MCF 10A (cell line): Measurements from ENCODE around the gene GOLT1A. TPM values are rescaled to one million over a fixed set of nuclear protein-coding genes. Genes with fewer than 3 reads are reported as not detected.

Experiments
- BruUV-seq: library from RNA; stranded (reverse); fragments of 400-500 nt; replicated peaks from 2 replicates; lab custom pipeline; 2021; lab: Mats Ljungman, UMichigan
- CTCF ChIA-PET: fragments of 300-600 bp; sonication (Branson Sonifier 250); formaldehyde crosslinking; extraction: SDS; loops from one replicate; lab custom pipeline; 2021; ENCODE audit warnings: antibody characterized with exemption, inconsistent platforms; lab: Yijun Ruan, JAX
- POLR2A ChIA-PET: fragments of 300-600, 350-650 bp; sonication (Branson Sonifier 250); formaldehyde crosslinking; extraction: SDS; loops from one replicate; lab custom pipeline; 2020; ENCODE audit warnings: antibody characterized with exemption, inconsistent platforms; lab: Yijun Ruan, JAX
- DNase-seq: peaks from one replicate; pipeline ENCODE4 v3.0.0-alpha.2; 2018; ENCODE audit not compliant: unreplicated experiment
- H3K27ac Mint-ChIP-seq: one replicate; pipeline ENCODE4 v1.8.0; 2022; ENCODE audit warnings: mild to moderate bottlenecking, low read depth, mixed read lengths; ENCODE audit not compliant: unreplicated experiment
- H3K27me3 Mint-ChIP-seq: one replicate; pipeline ENCODE4 v1.8.0; 2022; ENCODE audit warnings: mixed read lengths; ENCODE audit not compliant: insufficient read depth, unreplicated experiment
- H3K36me3 Mint-ChIP-seq: one replicate; pipeline ENCODE4 v1.8.0; 2022; ENCODE audit warnings: mild to moderate bottlenecking, moderate library complexity, mixed read lengths; ENCODE audit not compliant: insufficient read depth, unreplicated experiment
- H3K4me1 Mint-ChIP-seq: one replicate; pipeline ENCODE4 v1.8.0; 2022; ENCODE audit warnings: mixed read lengths; ENCODE audit not compliant: insufficient read depth, unreplicated experiment
- H3K4me3 Mint-ChIP-seq: one replicate; pipeline ENCODE4 v1.8.0; 2022; ENCODE audit warnings: mild to moderate bottlenecking, moderate library complexity, mixed read lengths; ENCODE audit not compliant: unreplicated experiment
- H3K9me3 Mint-ChIP-seq: one replicate; pipeline ENCODE4 v1.8.0; 2022; ENCODE audit warnings: mixed read lengths; ENCODE audit not compliant: unreplicated experiment
- intact Hi-C: fragments of 100-400 bp; cut with micrococcal nuclease; formaldehyde crosslinking; loops from 2 replicates; pipeline ENCODE4 v1.14.1; 2022
- total RNA-seq: library from RNA; stranded (reverse); gene quantifications from 2 replicates; pipeline ENCODE4 v1.2.3, GENCODE V29; 2022
- TF ChIP-seq, protein P1 (sequence below): fragments of 200-600 bp; IDR thresholded peaks from one replicate; pipeline ENCODE4 v1.8.0; 2022; ENCODE audit warnings: antibody characterized with exemption, mild to moderate bottlenecking; ENCODE audit not compliant: unreplicated experiment

The GOLT1A gene
- total RNA-seq, 1 experiment from 2014 or later = 11.5 TPM

DNA sequence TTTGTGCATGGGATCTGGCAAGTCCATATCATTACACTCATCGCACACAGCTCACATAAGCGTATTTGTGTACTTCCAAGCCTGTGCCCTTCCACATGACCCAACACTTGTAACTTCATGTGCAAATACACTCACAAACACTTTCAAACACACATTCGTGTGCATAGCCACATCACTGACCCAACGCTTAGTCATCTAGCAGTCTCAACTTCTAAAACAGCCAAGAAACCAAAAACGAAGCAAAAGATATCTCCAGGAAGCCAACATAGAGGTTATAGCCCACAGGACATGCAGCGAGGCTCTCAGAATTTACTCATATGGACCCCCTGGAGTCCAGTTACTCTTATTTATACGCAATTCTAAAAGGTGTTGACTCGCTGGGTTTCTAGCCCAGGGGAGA, 10.9 kb upstream of the GOLT1A start:
- H3K4me1 Mint-ChIP-seq = peaks cover 18% of the 10 kb centered on the region
- no peak for DNase-seq
- BruUV-seq = no TSS peak
- H3K9me3 Mint-ChIP-seq = no peaks in the 10 kb centered on the region
- POLR2A ChIA-PET = no interaction called here
- intact Hi-C loops = no loop called here
- H3K27ac Mint-ChIP-seq = no peak overlapping the region
- H3K27me3 Mint-ChIP-seq = no peaks in the 10 kb centered on the region
- TF ChIP-seq, protein P1, sequence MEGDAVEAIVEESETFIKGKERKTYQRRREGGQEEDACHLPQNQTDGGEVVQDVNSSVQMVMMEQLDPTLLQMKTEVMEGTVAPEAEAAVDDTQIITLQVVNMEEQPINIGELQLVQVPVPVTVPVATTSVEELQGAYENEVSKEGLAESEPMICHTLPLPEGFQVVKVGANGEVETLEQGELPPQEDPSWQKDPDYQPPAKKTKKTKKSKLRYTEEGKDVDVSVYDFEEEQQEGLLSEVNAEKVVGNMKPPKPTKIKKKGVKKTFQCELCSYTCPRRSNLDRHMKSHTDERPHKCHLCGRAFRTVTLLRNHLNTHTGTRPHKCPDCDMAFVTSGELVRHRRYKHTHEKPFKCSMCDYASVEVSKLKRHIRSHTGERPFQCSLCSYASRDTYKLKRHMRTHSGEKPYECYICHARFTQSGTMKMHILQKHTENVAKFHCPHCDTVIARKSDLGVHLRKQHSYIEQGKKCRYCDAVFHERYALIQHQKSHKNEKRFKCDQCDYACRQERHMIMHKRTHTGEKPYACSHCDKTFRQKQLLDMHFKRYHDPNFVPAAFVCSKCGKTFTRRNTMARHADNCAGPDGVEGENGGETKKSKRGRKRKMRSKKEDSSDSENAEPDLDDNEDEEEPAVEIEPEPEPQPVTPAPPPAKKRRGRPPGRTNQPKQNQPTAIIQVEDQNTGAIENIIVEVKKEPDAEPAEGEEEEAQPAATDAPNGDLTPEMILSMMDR = no peak
- H3K4me3 Mint-ChIP-seq = no peak overlapping the region
- peaks cover 58% of the 10 kb centered on the region for H3K36me3 Mint-ChIP-seq
- CTCF ChIA-PET = interaction anchor here (1.1 kb wide), 1 partner anchor 14 kb away, joined by 3 read pairs; no protein-coding TSS in a partner anchor

DNA sequence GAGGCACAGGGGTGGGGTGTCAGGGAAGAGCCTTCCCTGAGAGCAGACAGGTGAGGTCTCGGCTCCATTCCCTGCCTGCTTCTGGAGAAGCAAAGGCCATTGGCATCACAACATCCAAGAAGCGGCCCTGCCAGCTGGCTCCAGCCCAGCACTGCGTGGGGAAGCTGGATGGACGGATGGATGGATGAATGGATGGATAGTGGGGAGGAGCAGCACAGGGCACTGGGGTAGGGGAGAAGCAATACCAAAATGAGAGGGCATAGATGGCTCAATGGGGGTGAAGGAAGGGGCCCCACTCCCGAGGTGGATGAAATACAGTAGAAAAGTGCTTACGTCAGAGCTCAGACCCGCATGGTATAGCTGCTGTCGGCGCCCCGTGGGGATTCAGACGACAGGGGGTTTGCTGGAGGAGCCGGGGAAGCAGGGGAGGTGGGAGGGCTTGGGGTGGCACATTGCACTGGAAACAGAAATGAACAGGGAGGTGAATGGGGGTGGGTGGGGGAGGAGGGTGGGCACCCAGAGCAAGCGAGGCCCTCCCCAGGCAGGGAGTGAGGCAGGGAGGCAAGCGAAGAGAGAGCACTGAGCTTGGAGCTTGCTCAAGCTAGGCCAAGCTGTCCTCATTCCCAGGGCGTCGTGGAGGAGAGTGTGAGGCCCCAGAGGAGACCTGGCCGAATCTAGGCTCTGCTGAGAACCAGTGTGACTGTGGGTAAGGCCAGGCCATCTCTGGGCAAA, 9.5 kb upstream of the GOLT1A start:
- ChIA-PET CTCF (interaction anchor here (0.7 to 2.0 kb wide), 7 partner anchors 9 to 210 kb away, joined by 3 to 8 read pairs (median 4); partner anchors contain the start of gene GOLT1A), POLR2A (no interaction called here)
- TF ChIP-seq, protein P1 = no peak
- no peaks in the 10 kb centered on the region for H3K27me3 Mint-ChIP-seq
- peaks cover 18% of the 10 kb centered on the region for H3K4me1 Mint-ChIP-seq
- H3K4me3 Mint-ChIP-seq = no peak overlapping the region
- intact Hi-C loops = no loop called here
- DNase-seq = no peak
- H3K36me3 Mint-ChIP-seq = peaks cover 45% of the 10 kb centered on the region
- no peaks in the 10 kb centered on the region for H3K9me3 Mint-ChIP-seq
- no TSS peak for BruUV-seq
- H3K27ac Mint-ChIP-seq = no peak overlapping the region

DNA sequence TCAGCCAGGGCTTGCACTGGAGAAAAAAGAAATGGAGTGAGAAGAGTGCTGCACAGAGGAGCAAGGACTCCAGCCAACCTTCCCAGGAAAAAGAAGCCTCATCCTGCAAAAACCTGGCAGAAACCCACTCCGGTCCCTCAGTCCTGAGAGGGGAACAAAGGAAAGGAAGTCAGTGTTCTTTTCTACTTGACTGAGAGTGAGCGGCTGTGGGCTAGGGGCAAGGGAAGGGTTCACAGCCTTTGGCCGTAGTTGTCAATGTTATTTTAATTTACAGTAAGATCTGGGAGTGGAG, 8.9 kb upstream of the GOLT1A start:
- ChIA-PET POLR2A (no interaction called here), CTCF (interaction anchor here (0.7 to 2.0 kb wide), 6 partner anchors 9 to 209 kb away, joined by 3 to 8 read pairs (median 4); partner anchors contain the start of gene GOLT1A)
- no peaks in the 10 kb centered on the region for H3K27me3 Mint-ChIP-seq
- intact Hi-C loops = no loop called here
- H3K4me1 Mint-ChIP-seq = peaks cover 17% of the 10 kb centered on the region
- H3K27ac Mint-ChIP-seq = no peak overlapping the region
- BruUV-seq = no TSS peak
- TF ChIP-seq, protein P1 = no peak
- DNase-seq = no peak
- no peaks in the 10 kb centered on the region for H3K9me3 Mint-ChIP-seq
- H3K4me3 Mint-ChIP-seq = no peak overlapping the region
- H3K36me3 Mint-ChIP-seq = peaks cover 39% of the 10 kb centered on the region

DNA sequence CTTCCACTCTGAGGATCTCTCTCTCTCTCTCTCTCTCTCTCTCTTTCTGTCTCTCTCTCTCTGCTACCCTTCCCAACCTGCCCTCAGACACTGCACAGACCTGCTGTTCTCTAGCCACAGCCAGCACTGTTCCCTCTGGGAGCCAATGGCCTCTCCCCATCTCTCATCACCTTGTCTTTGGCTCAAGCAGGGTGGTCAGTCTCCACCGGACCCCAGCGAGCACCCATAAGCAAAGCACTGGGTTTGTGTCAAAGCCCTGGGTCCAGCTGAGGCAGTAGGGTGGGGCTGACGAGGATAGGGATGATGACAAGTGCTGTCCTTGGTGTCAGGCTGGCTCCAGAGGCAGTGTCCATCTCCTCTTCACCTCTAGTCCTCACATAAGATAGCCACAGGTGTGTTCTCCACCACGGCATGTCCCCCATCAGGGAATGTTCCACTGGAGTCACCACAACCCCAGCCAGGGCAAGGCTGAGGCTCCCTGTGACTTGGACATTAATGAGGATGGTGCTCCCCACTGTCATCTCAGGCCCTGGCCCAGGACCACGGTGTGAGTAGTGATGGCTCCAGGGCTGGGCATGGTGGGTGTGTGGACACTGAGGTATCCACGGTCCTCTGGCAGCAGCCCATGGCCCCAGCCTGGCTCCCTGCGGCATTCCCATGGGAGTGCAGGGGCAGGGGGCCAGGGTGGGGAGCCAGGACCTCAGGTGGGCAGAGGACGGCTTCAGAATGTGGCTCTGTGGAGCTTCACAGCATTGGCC, 8.4 kb upstream of the GOLT1A start:
- CTCF ChIA-PET = interaction anchor here (0.7 to 2.0 kb wide), 6 partner anchors 8 to 209 kb away, joined by 3 to 8 read pairs (median 4); partner anchors contain the start of gene GOLT1A
- H3K4me3 Mint-ChIP-seq = no peak overlapping the region
- POLR2A ChIA-PET = no interaction called here
- no peak for DNase-seq
- no peaks in the 10 kb centered on the region for H3K27me3 Mint-ChIP-seq
- H3K9me3 Mint-ChIP-seq = no peaks in the 10 kb centered on the region
- intact Hi-C loops = no loop called here
- BruUV-seq = no TSS peak
- peaks cover 33% of the 10 kb centered on the region for H3K36me3 Mint-ChIP-seq
- TF ChIP-seq, protein P1 = no peak
- H3K27ac Mint-ChIP-seq = no peak overlapping the region
- H3K4me1 Mint-ChIP-seq = peaks cover 12% of the 10 kb centered on the region
